Activated T-cell treated with anti-CD3 and anti-CD28 coated beads, Interleukin-2, amount 50 U/mL, for 72 hours (primary cell): Measurements from ENCODE around the gene PJVK. TPM values are rescaled to one million over a fixed set of nuclear protein-coding genes. Genes with fewer than 3 reads are reported as not detected.
"Not testable (repeated sequence)": the region's sequence is repeated elsewhere in the genome, so short reads cannot be mapped to it uniquely, and the experiment has no call there.

Source experiments
- ATAC-seq, 2 donors: fragments of 150-1000 bp; cut with Tn5 transposase; replicated peaks in 1 of 2; 2 replicates each; pipeline ENCODE4 v1.10.0; 2021; ENCODE audit warnings: moderate library complexity in 2 of 2, mild to moderate bottlenecking in 1 of 2
- DNase-seq, 2 donors: peaks; one replicate each; pipeline ENCODE4 v3.0.0; 2021 to 2022; ENCODE audit warnings: mixed read lengths in 1 of 2
- H3K27ac Mint-ChIP-seq: one replicate; pipeline ENCODE4 v1.8.0; 2022; ENCODE audit warnings: mild to moderate bottlenecking, moderate library complexity, mixed read lengths
- H3K27me3 Mint-ChIP-seq: one replicate; pipeline ENCODE4 v1.8.0; 2022; ENCODE audit warnings: low read depth, mixed read lengths
- H3K36me3 Mint-ChIP-seq, 2 donors: one replicate each; pipeline ENCODE4 v1.8.0; 2022; ENCODE audit warnings: mixed read lengths in 2 of 2, mild to moderate bottlenecking in 1 of 2; ENCODE audit not compliant: insufficient read depth in 2 of 2
- H3K4me1 Mint-ChIP-seq: one replicate; pipeline ENCODE4 v1.8.0; 2022; ENCODE audit warnings: low read depth, mixed read lengths
- H3K4me3 Mint-ChIP-seq, 2 donors: one replicate each; pipeline ENCODE4 v1.8.0; 2022; ENCODE audit warnings: mild to moderate bottlenecking in 2 of 2, mixed read lengths in 2 of 2, moderate library complexity in 2 of 2
- H3K9me3 Mint-ChIP-seq, 2 donors: one replicate each; pipeline ENCODE4 v1.8.0; 2022; ENCODE audit warnings: mixed read lengths in 2 of 2
- total RNA-seq, 2 donors: library from RNA; stranded (reverse); gene quantifications; one replicate each; pipeline ENCODE4 v1.2.3, GENCODE V29; 2022

Gene PJVK
- total RNA-seq, 2 donors from 2014 or later, result 6.8 to 8.7 TPM

- DNase-seq, result peak in 1 of 2 donors; percentile 88
- H3K9me3 Mint-ChIP-seq, result no peaks in the 10 kb centered on the region
- H3K4me1 Mint-ChIP-seq, result peaks cover 31% of the 10 kb centered on the region
- H3K27me3 Mint-ChIP-seq, result no peaks in the 10 kb centered on the region
- peak; percentile 56 to 64 for ATAC-seq
- H3K27ac Mint-ChIP-seq, result peak overlapping the region; percentile 81
- peaks cover 5 to 17% of the 10 kb centered on the region in 2 donors for H3K36me3 Mint-ChIP-seq
- H3K4me3 Mint-ChIP-seq, result peak overlapping the region; percentile 87 to 94
These were observed 729 bp upstream of the PJVK start for GRCh38 chr2:178450524-178450773.

DNA sequence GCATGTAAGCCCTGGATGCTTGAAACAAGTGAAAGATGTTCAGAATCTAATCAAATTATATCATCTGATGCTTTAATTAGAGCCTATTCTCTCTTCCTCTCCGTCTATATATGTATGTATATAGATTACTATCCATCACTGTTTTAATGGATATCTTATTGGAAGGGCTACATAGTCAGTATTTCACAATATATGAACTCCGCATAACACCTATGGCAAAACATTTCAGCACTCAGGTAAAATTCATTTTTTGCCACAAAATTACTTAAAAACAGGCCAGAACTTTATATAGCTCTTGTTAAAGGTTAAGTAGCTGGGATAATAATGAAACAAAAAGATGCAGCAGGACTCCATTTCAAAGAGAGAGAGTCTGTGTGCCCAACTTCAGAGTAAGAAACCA is 1.2 kb downstream of the PJVK start:
- peaks cover 5 to 15% of the 10 kb centered on the region in 2 donors for H3K36me3 Mint-ChIP-seq
- no peaks in the 10 kb centered on the region for H3K27me3 Mint-ChIP-seq
- DNase-seq (no peak), ATAC-seq (no peak)
- no peaks in the 10 kb centered on the region for H3K9me3 Mint-ChIP-seq
- peak overlapping the region; percentile 95 to 97 for H3K4me3 Mint-ChIP-seq
- peaks cover 31% of the 10 kb centered on the region for H3K4me1 Mint-ChIP-seq
- peak overlapping the region; percentile 46 for H3K27ac Mint-ChIP-seq

DNA sequence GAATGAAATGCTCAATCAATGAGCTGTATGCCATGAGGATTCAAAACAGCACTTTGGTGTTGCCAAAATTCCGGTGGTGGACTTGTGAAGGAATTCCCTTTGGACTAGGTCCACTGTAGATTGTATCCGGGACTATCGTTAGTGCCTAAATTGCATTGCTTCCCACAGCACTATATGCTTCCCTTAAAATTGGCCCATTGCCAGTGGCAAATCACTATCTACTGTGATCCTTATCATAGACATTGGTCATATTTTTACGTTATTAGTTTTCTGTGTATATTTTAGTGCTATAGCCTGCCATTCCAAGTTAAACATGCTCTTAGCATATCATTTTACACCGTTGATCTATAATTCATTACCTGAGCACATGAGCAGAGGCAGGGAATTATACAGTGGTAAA is 1.7 kb downstream of the PJVK start:
- H3K27ac Mint-ChIP-seq, result no peak overlapping the region
- peaks cover 5 to 14% of the 10 kb centered on the region in 2 donors for H3K36me3 Mint-ChIP-seq
- H3K27me3 Mint-ChIP-seq, result no peaks in the 10 kb centered on the region

GRCh38 chr2:178455947-178456346 is 4.8 kb downstream of the PJVK start:
- H3K4me3 Mint-ChIP-seq, result no peak overlapping the region
- H3K27me3 Mint-ChIP-seq, result no peaks in the 10 kb centered on the region
- H3K36me3 Mint-ChIP-seq, result no peaks in the 10 kb centered on the region
- no peaks in the 10 kb centered on the region for H3K9me3 Mint-ChIP-seq
- peaks cover 8% of the 10 kb centered on the region for H3K4me1 Mint-ChIP-seq
- DNase-seq, result no peak
- no peak for ATAC-seq
- H3K27ac Mint-ChIP-seq, result no peak overlapping the region

More for the DNA sequence above, 1.7 kb downstream of the PJVK start:
- DNase-seq, result no peak
- H3K4me1 Mint-ChIP-seq, result peaks cover 30% of the 10 kb centered on the region
- no peaks in the 10 kb centered on the region for H3K9me3 Mint-ChIP-seq
- H3K4me3 Mint-ChIP-seq, result no peak overlapping the region
- ATAC-seq, result no peak

- Mint-ChIP-seq H3K9me3 (no peaks in the 10 kb centered on the region), H3K36me3 (no peaks in the 10 kb centered on the region), H3K27me3 (no peaks in the 10 kb centered on the region), H3K4me3 (no peak overlapping the region), H3K4me1 (no peaks in the 10 kb centered on the region), H3K27ac (no peak overlapping the region)
- DNase-seq (no peak), ATAC-seq (no peak)
These were observed 6.3 kb downstream of the PJVK start for GRCh38 chr2:178457390-178457886.

GRCh38 chr2:178469219-178469849 is 18.2 kb downstream of the PJVK start:
- no peak for DNase-seq
- H3K9me3 Mint-ChIP-seq, result no peaks in the 10 kb centered on the region
- H3K4me3 Mint-ChIP-seq, result no peak overlapping the region
- H3K4me1 Mint-ChIP-seq, result no peaks in the 10 kb centered on the region
- no peak overlapping the region for H3K27ac Mint-ChIP-seq
- no peak for ATAC-seq
- H3K36me3 Mint-ChIP-seq, result peaks cover 0 to 3% of the 10 kb centered on the region in 2 donors
- H3K27me3 Mint-ChIP-seq, result no peaks in the 10 kb centered on the region

GRCh38 chr2:178471313-178471712 is 20.1 kb downstream of the PJVK start:
- not testable (repeated sequence) for H3K4me1 Mint-ChIP-seq, DNase-seq, ATAC-seq, H3K27me3 Mint-ChIP-seq, H3K36me3 Mint-ChIP-seq, H3K27ac Mint-ChIP-seq, H3K9me3 Mint-ChIP-seq, H3K4me3 Mint-ChIP-seq

- Mint-ChIP-seq H3K9me3 (no peaks in the 10 kb centered on the region), H3K27ac (no peak overlapping the region), H3K36me3 (peaks cover 0 to 2% of the 10 kb centered on the region in 2 donors), H3K27me3 (no peaks in the 10 kb centered on the region), H3K4me1 (peaks cover 16% of the 10 kb centered on the region), H3K4me3 (no peak overlapping the region)
- ATAC-seq (no peak), DNase-seq (no peak)
These were observed 22.2 kb downstream of the PJVK start for GRCh38 chr2:178473373-178473772.

- ATAC-seq (no peak), DNase-seq (no peak)
- Mint-ChIP-seq H3K4me1 (peaks cover 21% of the 10 kb centered on the region), H3K36me3 (peaks cover 0 to 3% of the 10 kb centered on the region in 2 donors), H3K27ac (no peak overlapping the region), H3K4me3 (no peak overlapping the region), H3K9me3 (no peaks in the 10 kb centered on the region), H3K27me3 (no peaks in the 10 kb centered on the region)
These were observed 22.8 kb downstream of the PJVK start for GRCh38 chr2:178473931-178474330.

- H3K27ac Mint-ChIP-seq, result no peak overlapping the region
- no peaks in the 10 kb centered on the region for H3K27me3 Mint-ChIP-seq
- ATAC-seq (no peak), DNase-seq (no peak)
- H3K4me1 Mint-ChIP-seq, result peaks cover 27% of the 10 kb centered on the region
- H3K4me3 Mint-ChIP-seq, result no peak overlapping the region
- H3K9me3 Mint-ChIP-seq, result no peaks in the 10 kb centered on the region
- peaks cover 0 to 3% of the 10 kb centered on the region in 2 donors for H3K36me3 Mint-ChIP-seq
These were observed 23.4 kb downstream of the PJVK start for GRCh38 chr2:178474560-178474959.

DNA sequence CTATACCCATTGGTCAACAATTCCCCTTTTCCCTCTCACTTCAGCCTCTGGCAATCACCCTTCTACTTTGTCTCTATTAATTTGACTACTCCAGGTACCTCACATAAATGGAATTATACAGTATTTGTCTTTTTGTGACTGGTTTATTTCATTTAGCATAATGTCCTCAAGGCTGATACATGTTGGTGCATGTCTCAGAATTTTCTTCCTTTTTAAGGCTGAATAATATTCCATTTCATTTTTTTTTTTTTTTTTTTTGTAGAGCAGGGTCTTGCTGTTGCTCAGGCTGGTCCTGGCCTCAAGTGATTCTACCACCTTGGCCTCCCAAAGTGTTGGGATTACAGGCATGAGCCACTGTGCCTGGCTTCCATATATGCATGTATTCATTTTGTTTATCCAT is 25.3 kb downstream of the PJVK start:
- Mint-ChIP-seq H3K27me3 (no peaks in the 10 kb centered on the region), H3K4me3 (no peak overlapping the region), H3K36me3 (peaks cover 0 to 3% of the 10 kb centered on the region in 2 donors), H3K9me3 (no peaks in the 10 kb centered on the region), H3K27ac (no peak overlapping the region), H3K4me1 (peaks cover 37% of the 10 kb centered on the region)
- DNase-seq (no peak), ATAC-seq (no peak)

- DNase-seq, result no peak
- Mint-ChIP-seq H3K4me3 (peak overlapping the region; percentile 98 to 100), H3K9me3 (no peaks in the 10 kb centered on the region), H3K4me1 (peaks cover 48% of the 10 kb centered on the region), H3K27me3 (no peaks in the 10 kb centered on the region), H3K36me3 (peaks cover 0 to 3% of the 10 kb centered on the region in 2 donors), H3K27ac (no peak overlapping the region)
- no peak for ATAC-seq
These were observed 26.4 kb downstream of the PJVK start for GRCh38 chr2:178477443-178478129.

DNA sequence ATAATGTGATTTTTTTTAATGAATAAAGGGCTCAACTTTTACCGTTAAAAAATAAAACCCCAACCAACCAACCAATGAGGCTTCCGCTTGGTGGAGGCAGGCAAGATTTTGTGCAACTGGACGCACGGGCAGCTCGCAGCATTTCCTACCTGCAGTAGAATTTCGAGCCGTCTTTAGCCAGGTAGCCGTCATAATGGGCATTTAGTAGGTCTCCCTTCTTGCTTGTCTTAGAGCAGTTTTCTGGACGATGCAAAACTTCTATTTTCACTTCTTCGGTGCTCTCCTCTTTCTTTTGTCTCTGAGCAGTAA is 26.9 kb downstream of the PJVK start:
- H3K27me3 Mint-ChIP-seq, result no peaks in the 10 kb centered on the region
- DNase-seq, result peak in 1 of 2 donors; percentile 12
- no peaks in the 10 kb centered on the region for H3K9me3 Mint-ChIP-seq
- peaks cover 0 to 3% of the 10 kb centered on the region in 2 donors for H3K36me3 Mint-ChIP-seq
- peak overlapping the region; percentile 98 to 100 for H3K4me3 Mint-ChIP-seq
- ATAC-seq, result no peak
- peaks cover 53% of the 10 kb centered on the region for H3K4me1 Mint-ChIP-seq
- H3K27ac Mint-ChIP-seq, result peak overlapping the region; percentile 98
